ENCODE results near the gene PAN3. TPM values are rescaled to one million over a fixed set of nuclear protein-coding genes. Genes with fewer than 3 reads are reported as not detected.

The PAN3 gene
- total RNA-seq, 1 experiment from 2014 or later, result 46.1 TPM

- Histone ChIP-seq H3K4me3 (ENCODE audit: low read depth, low read length, poor library complexity, severe bottlenecking) (no peak overlapping the region), H3K27me3 (replicated peaks; ENCODE audit: insufficient read depth, low read depth, low read length, poor library complexity) (no peaks in the 10 kb centered on the region), H3K4me1 (ENCODE audit: insufficient read depth, low read length, poor library complexity, severe bottlenecking) (no peaks in the 10 kb centered on the region), H3K9me3 (ENCODE audit: low read depth, low read length, poor library complexity, severe bottlenecking) (no peaks in the 10 kb centered on the region), H3K36me3 (ENCODE audit: insufficient read depth, low read length, poor library complexity, severe bottlenecking) (peaks cover 30% of the 10 kb centered on the region), H3K27ac (ENCODE audit: low read depth, low read length, poor library complexity, severe bottlenecking) (no peak overlapping the region)
- TF ChIP-seq CTCF (conservative IDR thresholded peaks at IDR 0.05; ENCODE audit: low read depth, low read length), result no peak
- TF ChIP-seq EZH2 (IDR thresholded peaks at IDR 0.05; ENCODE audit: borderline replicate concordance, low read depth, low read length, poor library complexity, severe bottlenecking), result no peak
- no TSS peak for BruUV-seq (replicated peaks)
- intact Hi-C loops (cut with micrococcal nuclease; ENCODE audit: unreplicated experiment), result no loop called here
- DNase-seq (ENCODE audit: low spot score), result no peak
- ChIA-PET POLR2A (ENCODE audit: low non-redundant PET) (no interaction called here), CTCF (no interaction called here)
Observed at GRCh38 chr13:28258417-28258816, 120.1 kb downstream of the PAN3 start.

- no TSS peak for BruUV-seq (replicated peaks)
- peaks cover 22% of the 10 kb centered on the region for H3K36me3 ChIP-seq (ENCODE audit: insufficient read depth, low read length, poor library complexity, severe bottlenecking)
Observed at GRCh38 chr13:28267497-28267896, 129.2 kb downstream of the PAN3 start.

DNA sequence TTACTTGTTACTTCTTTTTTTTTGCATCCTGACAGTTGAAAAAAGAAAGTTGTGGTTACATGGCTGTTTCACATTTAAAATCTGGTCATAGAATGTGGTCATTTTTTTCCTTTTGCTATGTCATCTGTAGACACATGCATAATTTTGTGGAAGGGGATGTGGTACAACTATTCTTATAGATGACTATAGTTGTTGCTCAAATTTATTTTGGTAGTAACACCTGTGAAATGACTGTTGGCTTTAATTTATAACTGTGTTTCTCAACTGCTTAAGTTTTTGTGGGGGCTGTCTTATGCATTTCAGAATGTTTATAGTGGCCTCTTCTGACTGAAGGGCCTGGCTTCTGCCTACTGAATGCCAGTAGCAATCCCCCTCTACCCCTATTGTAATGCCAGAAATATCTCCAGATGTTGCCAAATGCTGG, 130.5 kb downstream of the PAN3 start:
- no peak for DNase-seq (ENCODE audit: low spot score)
- ChIA-PET POLR2A (ENCODE audit: low non-redundant PET) (no interaction called here), CTCF (no interaction called here)
- H3K9me3 ChIP-seq (ENCODE audit: low read depth, low read length, poor library complexity, severe bottlenecking), result no peaks in the 10 kb centered on the region
- no peaks in the 10 kb centered on the region for H3K27me3 ChIP-seq (replicated peaks; ENCODE audit: insufficient read depth, low read depth, low read length, poor library complexity)
- H3K36me3 ChIP-seq (ENCODE audit: insufficient read depth, low read length, poor library complexity, severe bottlenecking), result peaks cover 14% of the 10 kb centered on the region
- BruUV-seq (replicated peaks), result no TSS peak
- intact Hi-C loops (cut with micrococcal nuclease; ENCODE audit: unreplicated experiment), result no loop called here
- no peak overlapping the region for H3K27ac ChIP-seq (ENCODE audit: low read depth, low read length, poor library complexity, severe bottlenecking)
- TF ChIP-seq EZH2 (IDR thresholded peaks at IDR 0.05; ENCODE audit: borderline replicate concordance, low read depth, low read length, poor library complexity, severe bottlenecking) (no peak), CTCF (conservative IDR thresholded peaks at IDR 0.05; ENCODE audit: low read depth, low read length) (no peak)
- H3K4me3 ChIP-seq (ENCODE audit: low read depth, low read length, poor library complexity, severe bottlenecking), result no peak overlapping the region
- H3K4me1 ChIP-seq (ENCODE audit: insufficient read depth, low read length, poor library complexity, severe bottlenecking), result no peaks in the 10 kb centered on the region

More at GRCh38 chr13:28267497-28267896, 129.2 kb downstream of the PAN3 start:
- intact Hi-C loops (cut with micrococcal nuclease; ENCODE audit: unreplicated experiment), result no loop called here
- no peak for TF ChIP-seq EZH2 (IDR thresholded peaks at IDR 0.05; ENCODE audit: borderline replicate concordance, low read depth, low read length, poor library complexity, severe bottlenecking)
- no peak for TF ChIP-seq CTCF (conservative IDR thresholded peaks at IDR 0.05; ENCODE audit: low read depth, low read length)
- Histone ChIP-seq H3K27ac (ENCODE audit: low read depth, low read length, poor library complexity, severe bottlenecking) (no peak overlapping the region), H3K9me3 (ENCODE audit: low read depth, low read length, poor library complexity, severe bottlenecking) (no peaks in the 10 kb centered on the region), H3K27me3 (replicated peaks; ENCODE audit: insufficient read depth, low read depth, low read length, poor library complexity) (no peaks in the 10 kb centered on the region), H3K4me3 (ENCODE audit: low read depth, low read length, poor library complexity, severe bottlenecking) (no peak overlapping the region), H3K4me1 (ENCODE audit: insufficient read depth, low read length, poor library complexity, severe bottlenecking) (no peaks in the 10 kb centered on the region)
- POLR2A ChIA-PET (ENCODE audit: low non-redundant PET), result no interaction called here
- DNase-seq (ENCODE audit: low spot score), result no peak
- CTCF ChIA-PET, result no interaction called here
